ENCODE measurements around the gene NRN1.

The NRN1 gene

DNA sequence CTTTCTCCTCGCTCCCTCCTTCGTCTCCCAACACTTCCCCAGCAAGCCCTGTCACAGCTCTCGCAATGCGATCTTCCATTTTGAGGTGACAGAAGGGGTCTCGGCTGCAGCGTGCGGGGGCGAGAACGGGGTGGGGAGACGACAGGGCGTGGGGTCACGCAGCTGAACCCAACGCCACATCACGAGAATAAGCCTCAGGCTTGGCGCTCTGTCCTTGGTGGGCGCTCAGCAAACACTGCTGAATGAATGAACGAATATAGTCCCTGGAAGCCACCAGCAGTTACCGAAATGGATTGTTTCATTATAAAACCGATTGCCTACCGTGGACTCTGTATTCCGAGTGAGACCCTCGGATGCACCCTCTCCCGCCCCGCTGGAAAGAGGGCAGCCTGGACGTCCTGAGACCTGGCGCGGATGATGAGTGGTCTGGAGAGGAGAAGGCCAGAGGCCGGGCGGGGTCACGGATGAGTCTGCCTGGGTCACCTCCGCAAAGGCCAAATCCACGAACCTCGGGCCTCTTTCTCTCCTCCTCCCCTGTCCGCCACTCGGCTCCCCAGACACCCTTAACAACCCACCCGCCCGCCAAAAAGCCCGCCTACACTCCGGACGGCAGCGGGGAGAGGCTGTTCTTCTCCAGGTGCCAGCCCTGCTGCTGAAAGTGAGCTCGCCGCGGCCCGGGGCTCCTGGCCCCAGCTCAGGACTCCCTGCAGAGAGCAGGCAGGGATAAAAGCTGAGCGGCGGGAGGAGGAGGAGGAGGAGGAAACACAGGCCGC lies 3.7 kb downstream of the NRN1 start:
- DNase-seq (ENCODE audit: low spot score), result peak; percentile 36
- in situ Hi-C loops (cut with MboI; ENCODE audit: low sequenced_read_pairs, unreplicated experiment), result no loop called here
- TF ChIP-seq, protein P1, sequence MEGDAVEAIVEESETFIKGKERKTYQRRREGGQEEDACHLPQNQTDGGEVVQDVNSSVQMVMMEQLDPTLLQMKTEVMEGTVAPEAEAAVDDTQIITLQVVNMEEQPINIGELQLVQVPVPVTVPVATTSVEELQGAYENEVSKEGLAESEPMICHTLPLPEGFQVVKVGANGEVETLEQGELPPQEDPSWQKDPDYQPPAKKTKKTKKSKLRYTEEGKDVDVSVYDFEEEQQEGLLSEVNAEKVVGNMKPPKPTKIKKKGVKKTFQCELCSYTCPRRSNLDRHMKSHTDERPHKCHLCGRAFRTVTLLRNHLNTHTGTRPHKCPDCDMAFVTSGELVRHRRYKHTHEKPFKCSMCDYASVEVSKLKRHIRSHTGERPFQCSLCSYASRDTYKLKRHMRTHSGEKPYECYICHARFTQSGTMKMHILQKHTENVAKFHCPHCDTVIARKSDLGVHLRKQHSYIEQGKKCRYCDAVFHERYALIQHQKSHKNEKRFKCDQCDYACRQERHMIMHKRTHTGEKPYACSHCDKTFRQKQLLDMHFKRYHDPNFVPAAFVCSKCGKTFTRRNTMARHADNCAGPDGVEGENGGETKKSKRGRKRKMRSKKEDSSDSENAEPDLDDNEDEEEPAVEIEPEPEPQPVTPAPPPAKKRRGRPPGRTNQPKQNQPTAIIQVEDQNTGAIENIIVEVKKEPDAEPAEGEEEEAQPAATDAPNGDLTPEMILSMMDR (IDR thresholded peaks at IDR 0.05; ENCODE audit: borderline replicate concordance, control extremely low read depth, extremely low read depth, insufficient read depth, missing control alignments), result no peak

DNA sequence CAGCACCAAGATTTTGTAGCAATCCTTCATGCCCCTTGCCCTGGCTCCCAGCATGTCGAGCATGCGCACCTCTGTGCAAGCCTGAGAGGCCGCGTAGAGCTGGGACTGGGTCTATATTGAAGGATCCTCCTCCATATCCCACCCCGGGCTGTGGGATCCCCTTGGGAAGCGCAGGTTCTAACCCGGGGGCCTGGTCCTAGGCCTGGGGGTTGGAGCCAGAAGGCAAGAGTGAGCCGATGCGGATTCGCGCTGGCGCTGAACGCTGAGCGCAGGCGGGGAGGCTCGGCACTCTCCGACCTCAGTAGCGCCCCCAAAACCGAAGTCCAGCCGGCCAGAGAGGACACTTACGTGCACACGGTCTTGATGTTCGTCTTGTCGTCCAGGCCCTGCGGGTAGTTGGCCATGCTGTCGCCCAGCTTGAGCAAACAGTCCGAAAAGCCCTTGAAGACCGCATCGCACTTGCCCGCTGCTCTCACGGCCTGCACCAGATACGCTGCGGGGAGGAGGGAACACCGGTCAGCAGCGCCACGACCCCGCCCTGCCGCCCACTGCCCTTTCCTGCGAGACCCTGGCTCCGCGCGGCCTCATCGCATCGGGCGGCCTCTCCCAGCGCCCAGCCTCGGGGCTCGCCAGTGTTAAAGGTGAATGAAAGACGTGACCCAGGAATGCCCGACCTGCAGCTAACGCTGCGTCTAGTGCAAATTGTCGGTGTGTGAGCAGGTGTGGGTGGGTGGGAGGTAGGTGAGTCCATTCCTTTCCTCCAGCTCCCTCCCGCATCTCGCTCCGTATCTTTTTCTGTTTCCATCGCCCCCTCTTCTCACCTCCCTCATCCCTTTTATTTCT lies 4.5 kb downstream of the NRN1 start:
- peak; percentile 26 for DNase-seq (ENCODE audit: low spot score)
- TF ChIP-seq, protein P1 (IDR thresholded peaks at IDR 0.05; ENCODE audit: borderline replicate concordance, control extremely low read depth, extremely low read depth, insufficient read depth, missing control alignments), result no peak
- in situ Hi-C loops (cut with MboI; ENCODE audit: low sequenced_read_pairs, unreplicated experiment), result no loop called here

DNA sequence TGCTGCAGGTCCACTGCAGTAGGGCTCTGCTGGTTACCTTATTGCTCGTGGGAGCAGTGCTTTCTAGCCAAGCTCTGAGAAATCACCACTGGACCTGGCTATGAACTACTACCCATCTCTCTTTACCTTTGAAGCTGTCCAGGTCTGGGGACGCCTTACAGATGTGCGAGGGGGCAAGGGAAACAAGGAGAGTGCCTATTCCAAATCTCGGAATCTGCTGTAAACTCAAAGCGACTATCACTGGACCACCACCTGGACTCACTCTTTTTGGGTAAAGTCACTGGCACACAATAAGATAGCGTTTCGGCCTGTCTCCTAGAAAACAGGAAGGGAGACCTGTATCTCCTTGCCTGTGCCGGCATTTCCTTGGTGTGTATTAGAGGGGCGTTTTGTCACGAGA lies 5.3 kb downstream of the NRN1 start:
- in situ Hi-C loops (cut with MboI; ENCODE audit: low sequenced_read_pairs, unreplicated experiment), result no loop called here
- TF ChIP-seq, protein P1 (IDR thresholded peaks at IDR 0.05; ENCODE audit: borderline replicate concordance, control extremely low read depth, extremely low read depth, insufficient read depth, missing control alignments), result no peak

DNA sequence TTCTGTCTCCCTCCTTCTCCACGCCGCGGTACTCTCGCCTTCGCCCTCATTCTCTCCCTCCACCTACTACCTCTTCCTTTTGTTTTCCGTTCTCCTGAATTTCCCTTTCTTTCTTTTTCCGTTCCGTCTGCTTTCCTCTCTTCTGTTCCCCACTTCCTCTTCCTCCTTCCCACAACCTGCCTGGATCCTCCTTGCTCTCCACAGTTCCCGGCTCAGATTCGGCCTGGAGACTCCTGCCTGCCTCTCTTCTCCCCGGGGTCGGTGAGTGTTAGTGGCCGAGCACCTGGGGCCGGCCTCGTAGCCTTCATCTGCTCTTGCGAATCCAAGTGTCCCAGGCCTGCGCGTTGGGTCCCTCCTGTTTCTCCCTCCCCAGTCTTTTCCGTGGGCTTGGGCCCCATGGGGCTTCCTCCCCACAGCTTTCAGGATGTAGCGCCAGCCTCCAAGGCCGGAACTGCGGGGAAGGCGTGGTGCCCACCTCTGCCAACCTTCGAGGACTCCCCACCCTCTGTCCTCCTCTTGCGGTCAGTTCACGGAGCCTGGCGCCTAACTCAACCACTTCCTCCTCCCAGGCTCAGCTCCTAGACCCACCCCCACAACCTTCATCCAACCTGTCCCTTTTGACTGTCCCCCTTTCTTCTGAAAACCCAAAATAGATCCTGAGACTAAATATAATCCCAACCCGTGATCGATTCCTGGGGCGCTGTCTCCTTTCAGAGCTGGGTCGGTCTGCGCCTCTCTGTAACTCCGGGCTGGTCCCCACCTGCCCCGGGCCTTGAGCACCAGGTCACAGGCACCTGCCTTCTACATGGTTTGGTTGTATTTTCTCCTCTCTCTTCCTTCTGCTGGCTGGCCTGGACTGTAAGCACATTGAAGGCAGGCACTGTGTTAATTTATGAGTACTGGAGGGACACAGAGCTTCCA lies 6.8 kb downstream of the NRN1 start:
- in situ Hi-C loops (cut with MboI; ENCODE audit: low sequenced_read_pairs, unreplicated experiment), result loop anchor here (25.0 kb wide), 1 partner anchor 538 kb away; no protein-coding TSS in a partner anchor
- TF ChIP-seq, protein P1 (IDR thresholded peaks at IDR 0.05; ENCODE audit: borderline replicate concordance, control extremely low read depth, extremely low read depth, insufficient read depth, missing control alignments), result no peak
- DNase-seq (ENCODE audit: low spot score), result peak; percentile 28

More for the DNA sequence above, 5.3 kb downstream of the NRN1 start:
- DNase-seq (ENCODE audit: low spot score), result no peak

DNA sequence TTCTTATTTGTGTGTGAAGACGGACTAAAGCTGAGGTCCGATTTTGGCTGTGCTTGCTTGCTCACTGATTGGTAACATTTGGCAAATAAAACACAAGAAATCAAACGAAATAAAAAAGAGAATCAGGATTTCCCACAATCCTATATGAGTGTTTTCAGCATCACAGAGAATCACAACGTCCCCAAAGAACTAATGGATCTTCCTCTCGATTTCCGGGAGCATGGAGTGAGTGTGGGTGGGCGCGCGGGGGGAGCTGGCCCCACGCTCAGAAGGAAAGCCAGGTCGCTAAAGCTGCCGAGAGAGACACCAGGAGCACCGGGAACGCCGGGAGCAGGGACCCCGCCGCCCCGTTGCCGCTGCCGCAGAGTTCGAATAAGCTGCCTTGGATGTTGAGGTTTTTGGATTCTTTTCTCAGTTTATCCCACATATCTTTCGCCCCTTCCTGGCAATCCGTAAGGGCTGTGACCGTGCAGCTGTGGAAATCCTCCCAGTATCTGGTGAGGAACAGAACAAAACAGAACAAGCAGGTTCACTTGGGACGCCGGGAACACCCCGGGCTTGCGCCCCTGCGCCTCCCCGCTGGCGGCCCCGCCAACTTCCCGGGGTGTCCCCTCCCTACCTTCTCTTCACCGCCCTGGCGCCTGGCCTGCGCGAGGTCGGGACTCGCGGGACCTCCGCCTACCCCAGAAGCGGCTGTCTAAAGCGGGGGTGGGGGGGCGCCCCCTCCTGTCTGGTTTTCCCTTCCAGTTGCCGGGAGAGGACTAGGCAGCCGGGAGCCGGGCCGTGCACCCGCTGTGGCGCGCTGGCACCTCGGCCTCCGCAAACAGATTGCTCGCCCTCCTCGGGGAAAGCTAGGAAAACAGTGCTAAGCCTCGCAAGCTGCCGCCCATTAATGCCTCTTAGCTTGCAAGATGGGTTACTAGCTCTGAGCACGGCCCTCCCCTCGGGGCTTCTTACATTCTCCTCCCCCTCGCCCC lies 7.7 kb downstream of the NRN1 start:
- DNase-seq (ENCODE audit: low spot score), result peak; percentile 45
- TF ChIP-seq, protein P1 (IDR thresholded peaks at IDR 0.05; ENCODE audit: borderline replicate concordance, control extremely low read depth, extremely low read depth, insufficient read depth, missing control alignments), result no peak
- in situ Hi-C loops (cut with MboI; ENCODE audit: low sequenced_read_pairs, unreplicated experiment), result loop anchor here (25.0 kb wide), 1 partner anchor 537 kb away; no protein-coding TSS in a partner anchor
